Measurements from ENCODE around the gene SLC38A3.

SLC38A3 gene

GRCh38 chr3:50215529-50215928 lies 10.5 kb downstream of the SLC38A3 start:
- no peak for TF ChIP-seq CTCF (IDR thresholded peaks at IDR 0.05)

GRCh38 chr3:50217681-50218080 lies 12.6 kb downstream of the SLC38A3 start:
- no peak overlapping the region for H3K27ac ChIP-seq
- DNase-seq (ENCODE audit: low spot score): no peak
- H3K4me3 ChIP-seq: no peak overlapping the region
- TF ChIP-seq CTCF (IDR thresholded peaks at IDR 0.05): no peak

More at GRCh38 chr3:50215529-50215928, 10.5 kb downstream of the SLC38A3 start:
- Histone ChIP-seq H3K4me3 (no peak overlapping the region), H3K27ac (no peak overlapping the region)
- DNase-seq (ENCODE audit: low spot score): no peak

GRCh38 chr3:50218448-50218847 lies 13.4 kb downstream of the SLC38A3 start:
- TF ChIP-seq CTCF (IDR thresholded peaks at IDR 0.05): no peak
- no peak for DNase-seq (ENCODE audit: low spot score)
- H3K27ac ChIP-seq: no peak overlapping the region
- no peak overlapping the region for H3K4me3 ChIP-seq

GRCh38 chr3:50219285-50219684 lies 14.2 kb downstream of the SLC38A3 start:
- Histone ChIP-seq H3K27ac (no peak overlapping the region), H3K4me3 (no peak overlapping the region)
- no peak for DNase-seq (ENCODE audit: low spot score)
- no peak for TF ChIP-seq CTCF (IDR thresholded peaks at IDR 0.05)

GRCh38 chr3:50220109-50220508 lies 15.0 kb downstream of the SLC38A3 start:
- no peak for DNase-seq (ENCODE audit: low spot score)
- Histone ChIP-seq H3K27ac (no peak overlapping the region), H3K4me3 (no peak overlapping the region)
- no peak for TF ChIP-seq CTCF (IDR thresholded peaks at IDR 0.05)

- no peak for TF ChIP-seq CTCF (IDR thresholded peaks at IDR 0.05)
- no peak for DNase-seq (ENCODE audit: low spot score)
- no peak overlapping the region for H3K27ac ChIP-seq
- H3K4me3 ChIP-seq: no peak overlapping the region
These were observed 16.0 kb downstream of the SLC38A3 start for GRCh38 chr3:50221051-50221410.

- no peak overlapping the region for H3K4me3 ChIP-seq
- H3K27ac ChIP-seq: no peak overlapping the region
- no peak for TF ChIP-seq CTCF (IDR thresholded peaks at IDR 0.05)
- DNase-seq (ENCODE audit: low spot score): no peak
These were observed 16.5 kb downstream of the SLC38A3 start for GRCh38 chr3:50221411-50222168.

Data from coronary artery (tissue), 2 donors.